NOMO-1 (cell line): ENCODE results near the gene CHRNA4.

ENCODE experiments used
- DNase-seq, 2 experiments: peaks; one replicate each; lab custom pipeline; 2025; ENCODE audit not compliant: unreplicated experiment in 2 of 2; lab: John Stamatoyannopoulos, UW

CHRNA4 gene

GRCh38 chr20:63360850-63361518, at the start of gene CHRNA4:
CHRNA4 (minus strand) TSS chr20:63361349; CDS start chr20:63361165, 184 bp downstream.
- no peak for DNase-seq

GRCh38 chr20:63409834-63410435, 48.8 kb upstream of the CHRNA4 start:
- DNase-seq = no peak

GRCh38 chr20:63409066-63409833, 48.1 kb upstream of the CHRNA4 start:
- DNase-seq = no peak

- DNase-seq = no peak
These were observed 47.5 kb upstream of the CHRNA4 start for GRCh38 chr20:63408684-63409046.

GRCh38 chr20:63407928-63408683, 47.0 kb upstream of the CHRNA4 start:
- DNase-seq = no peak

- no peak for DNase-seq
These were observed 45.6 kb upstream of the CHRNA4 start for GRCh38 chr20:63406617-63407245.

- DNase-seq = no peak
These were observed 44.9 kb upstream of the CHRNA4 start for GRCh38 chr20:63406011-63406410.

GRCh38 chr20:63405102-63405730, 44.1 kb upstream of the CHRNA4 start:
- DNase-seq = no peak

GRCh38 chr20:63404129-63405085, 43.3 kb upstream of the CHRNA4 start:
- no peak for DNase-seq

GRCh38 chr20:63403403-63404105, 42.4 kb upstream of the CHRNA4 start:
- no peak for DNase-seq

- no peak for DNase-seq
These were observed 41.7 kb upstream of the CHRNA4 start for GRCh38 chr20:63402860-63403220.

- no peak for DNase-seq
These were observed 41.2 kb upstream of the CHRNA4 start for GRCh38 chr20:63402181-63402859.

- no peak for DNase-seq
These were observed 40.4 kb upstream of the CHRNA4 start for GRCh38 chr20:63401384-63402110.

- no peak for DNase-seq
These were observed 39.5 kb upstream of the CHRNA4 start for GRCh38 chr20:63400486-63401210.

GRCh38 chr20:63399596-63400375, 38.6 kb upstream of the CHRNA4 start:
- no peak for DNase-seq
